ENCODE data around the gene RBM26.

RBM26 gene

DNA sequence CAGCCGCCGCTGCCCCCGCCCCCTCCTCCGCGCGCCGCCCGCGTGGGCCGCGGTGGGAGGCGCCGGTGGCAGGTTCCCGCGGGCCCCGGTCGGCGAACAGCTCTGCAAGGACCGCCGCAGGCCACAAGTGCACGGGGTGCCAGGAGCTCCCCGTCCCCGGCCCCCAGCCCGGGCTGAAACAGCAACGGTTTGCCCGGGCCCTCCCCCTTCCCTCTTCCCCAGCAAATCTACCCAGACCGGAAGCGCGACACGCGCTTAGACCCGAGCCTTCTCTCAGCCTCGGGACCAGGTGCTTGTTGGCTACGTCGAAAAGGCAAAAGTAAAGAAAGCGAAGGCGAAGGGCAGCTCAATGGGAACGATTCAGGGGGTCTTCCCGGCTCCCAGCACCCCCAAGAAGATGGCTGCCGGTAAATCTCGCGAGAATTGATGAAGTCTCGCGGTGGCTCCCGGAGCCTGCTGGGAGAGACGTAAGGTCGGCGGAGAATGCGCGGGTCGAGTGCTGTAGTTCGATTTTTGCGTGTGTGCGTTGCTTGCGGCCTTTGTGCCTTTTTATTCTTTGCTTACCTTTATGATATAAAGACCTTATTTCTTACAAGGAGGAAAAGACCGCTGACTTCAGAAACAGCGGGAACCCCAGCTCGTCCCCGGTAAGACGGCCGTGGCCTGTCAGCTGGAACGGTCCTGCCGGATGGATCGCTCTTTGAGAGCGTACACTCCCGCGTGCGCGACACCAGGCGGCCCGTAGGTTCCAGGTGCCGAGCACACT, at the start of gene RBM26:
Gene RBM26, minus strand, starts transcription at position 425 of the 766 bp plus-strand sequence. CDS start 481 bp downstream, outside the sequence.
- peak; percentile 88 to 96 (median 92) for DNase-seq (ENCODE audit: low read depth in 2 of 3, low spot score in 1 of 3)

DNA sequence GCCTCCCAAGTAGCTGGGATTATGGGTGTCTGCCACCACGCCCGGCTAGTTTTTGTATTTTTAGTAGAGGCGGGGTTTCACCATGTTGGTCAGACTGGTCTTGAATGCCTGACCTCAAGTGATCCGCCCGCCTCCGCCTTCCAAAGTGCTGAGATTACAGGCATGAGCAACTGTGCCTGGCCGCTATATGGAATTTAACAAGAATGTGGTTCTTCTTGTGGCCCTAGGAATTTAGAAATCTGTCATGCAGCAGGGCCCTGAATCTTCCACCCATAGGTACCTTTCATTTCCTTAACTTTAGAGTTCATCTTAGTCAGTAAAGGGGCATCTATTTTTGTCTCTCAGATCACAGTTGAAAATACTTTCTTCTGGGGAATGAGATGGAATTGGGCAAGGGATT, 49.3 kb upstream of the RBM26 start:
- DNase-seq (ENCODE audit: low read depth in 2 of 3, low spot score in 1 of 3), result no peak

DNA sequence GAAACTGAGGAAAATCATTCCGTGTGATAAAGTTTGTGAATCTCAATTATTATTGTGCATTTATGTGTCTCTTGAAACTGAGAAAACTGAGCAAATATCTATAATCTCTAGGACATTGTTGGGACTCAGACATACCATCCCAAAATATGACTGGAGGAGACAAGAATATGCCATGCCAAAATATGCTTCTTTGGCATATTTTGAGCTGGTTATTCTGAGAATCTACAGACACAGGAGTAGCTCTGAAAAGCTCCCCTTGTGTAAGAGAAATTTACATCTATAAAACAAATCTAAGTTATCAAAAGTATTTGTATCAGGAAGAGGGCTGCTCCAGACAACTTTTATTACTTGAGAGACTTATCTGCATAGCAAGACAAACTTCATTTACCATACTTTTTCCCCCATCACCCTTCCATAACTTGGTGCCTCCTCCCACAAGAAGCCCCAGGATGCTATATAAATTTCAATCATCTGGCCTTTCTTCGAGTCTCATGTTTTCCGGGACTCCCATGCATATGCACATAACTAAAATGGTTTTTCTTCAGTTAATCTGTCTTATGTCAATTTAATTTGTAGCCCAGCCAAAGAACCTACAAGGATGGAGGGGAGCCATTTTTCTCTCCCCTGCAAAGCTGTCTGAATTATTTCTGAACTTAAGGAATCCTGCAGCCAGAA, 46.3 kb upstream of the RBM26 start:
- DNase-seq (ENCODE audit: low read depth in 2 of 3, low spot score in 1 of 3), result no peak

- DNase-seq (ENCODE audit: low read depth in 2 of 3, low spot score in 1 of 3), result peak; percentile 91 to 92 (median 91)
Measured at GRCh38 chr13:79451500-79451962, 45.5 kb upstream of the RBM26 start.

DNA sequence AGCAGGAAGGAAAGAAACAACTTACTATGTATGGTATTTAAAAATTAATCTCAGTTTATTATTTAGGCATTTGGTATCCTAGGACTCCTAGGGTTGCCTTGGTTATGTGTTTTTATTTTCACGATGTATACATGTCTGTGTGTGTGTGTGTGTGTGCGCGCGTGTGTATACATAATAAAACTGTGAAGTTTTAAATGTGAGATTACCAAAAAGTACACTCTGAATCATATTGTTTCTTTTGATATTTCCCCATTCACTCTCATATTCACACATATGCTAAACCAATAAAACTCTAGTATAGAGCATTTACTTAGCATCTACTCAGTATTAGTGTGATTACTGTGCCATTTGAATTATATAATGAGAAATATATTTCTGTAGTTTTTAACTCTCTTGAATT, 44.1 kb upstream of the RBM26 start:
- no peak for DNase-seq (ENCODE audit: low read depth in 2 of 3, low spot score in 1 of 3)

DNA sequence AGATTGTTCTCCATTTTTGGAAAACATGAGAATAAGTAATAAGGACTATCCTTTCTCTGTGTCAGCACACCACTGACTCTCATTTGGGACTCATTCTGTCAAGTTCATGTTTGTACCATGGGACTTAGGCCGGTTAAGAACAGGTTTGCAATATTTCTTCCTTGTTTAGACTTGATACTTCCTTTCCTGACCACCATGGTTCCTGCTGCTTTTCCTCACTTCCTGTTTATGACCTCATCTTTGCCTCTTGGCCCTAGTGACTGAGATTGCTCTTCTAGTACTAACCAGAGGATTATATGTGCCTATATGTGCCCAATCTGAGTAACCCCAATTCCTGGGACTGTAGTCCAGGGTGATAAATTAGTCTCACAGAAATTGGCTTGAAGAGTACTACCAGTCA, 42.4 kb upstream of the RBM26 start:
- no peak for DNase-seq (ENCODE audit: low read depth in 2 of 3, low spot score in 1 of 3)

DNA sequence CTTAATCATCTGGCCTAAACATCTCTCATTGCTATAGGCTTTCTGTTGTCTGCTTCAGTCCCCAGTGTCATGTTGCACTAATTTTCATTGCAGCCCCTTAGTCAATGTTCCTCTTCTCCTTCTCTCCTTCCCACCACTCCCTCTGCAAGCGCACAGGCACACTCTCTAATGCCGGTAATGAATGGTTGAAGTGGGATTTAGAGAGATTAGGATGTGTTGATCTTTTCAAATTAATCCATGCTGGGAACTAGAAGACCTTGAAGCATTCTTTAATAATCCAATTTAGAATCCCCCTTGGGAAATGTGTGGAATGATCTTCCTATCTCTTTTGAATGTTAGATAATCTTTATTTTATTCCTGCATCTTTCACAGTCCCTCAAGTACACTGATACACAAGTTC, 41.7 kb upstream of the RBM26 start:
- no peak for DNase-seq (ENCODE audit: low read depth in 2 of 3, low spot score in 1 of 3)

DNA sequence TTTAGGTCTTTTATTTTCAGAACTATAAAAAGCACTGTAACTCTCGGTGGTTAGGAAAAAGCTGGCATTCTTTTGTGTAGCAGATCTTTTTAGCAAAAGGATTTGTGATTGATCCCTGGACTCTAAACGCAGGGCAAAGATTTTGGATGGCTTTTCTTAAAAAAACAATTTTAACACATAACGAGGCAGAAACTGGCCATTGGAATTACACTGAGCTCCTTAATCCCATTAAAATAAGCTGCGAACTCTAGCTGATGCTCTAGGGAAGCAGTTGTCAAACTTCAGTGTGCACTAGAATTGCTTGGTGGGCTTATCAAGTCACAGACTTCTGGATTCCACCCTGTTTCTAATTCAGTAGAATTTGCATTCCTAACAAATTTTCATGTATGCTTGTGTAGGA, 41.1 kb upstream of the RBM26 start:
- DNase-seq (ENCODE audit: low read depth in 2 of 3, low spot score in 1 of 3), result no peak

DNA sequence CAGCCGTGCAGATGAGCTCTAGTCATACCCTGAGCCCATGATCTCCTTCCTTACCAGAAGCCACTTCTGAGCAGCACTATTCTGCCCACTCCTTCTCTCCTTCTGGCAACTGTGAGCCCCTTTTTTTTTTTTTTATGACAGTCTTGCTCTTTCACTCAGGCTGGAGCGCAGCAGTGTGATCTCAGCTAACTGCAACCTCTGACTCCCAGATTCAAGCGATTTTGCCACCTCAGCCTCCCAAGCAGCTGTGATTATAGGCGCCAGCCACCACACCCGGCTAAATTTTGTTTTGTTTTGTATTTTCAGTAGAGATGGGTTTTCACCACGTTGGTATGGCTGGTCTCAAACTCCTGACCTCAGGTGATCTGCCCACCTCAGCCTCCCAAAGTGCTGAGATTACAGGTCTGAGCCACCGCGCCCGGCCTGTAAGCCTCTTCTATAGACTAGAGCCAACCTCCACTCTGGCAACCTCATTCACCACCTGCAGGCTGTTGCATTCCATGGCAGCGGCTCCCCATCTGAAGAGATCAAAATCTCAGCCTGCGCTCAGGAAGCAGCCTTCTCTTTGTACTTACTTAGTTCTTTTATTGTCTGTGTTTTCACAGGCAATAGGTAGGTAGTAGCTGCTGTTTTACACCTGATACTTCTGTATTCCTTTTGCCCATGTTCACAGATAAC, 40.1 kb upstream of the RBM26 start:
- no peak for DNase-seq (ENCODE audit: low read depth in 2 of 3, low spot score in 1 of 3)

- no peak for DNase-seq (ENCODE audit: low read depth in 2 of 3, low spot score in 1 of 3)
Measured at GRCh38 chr13:79442706-79443105, 36.7 kb upstream of the RBM26 start.

DNA sequence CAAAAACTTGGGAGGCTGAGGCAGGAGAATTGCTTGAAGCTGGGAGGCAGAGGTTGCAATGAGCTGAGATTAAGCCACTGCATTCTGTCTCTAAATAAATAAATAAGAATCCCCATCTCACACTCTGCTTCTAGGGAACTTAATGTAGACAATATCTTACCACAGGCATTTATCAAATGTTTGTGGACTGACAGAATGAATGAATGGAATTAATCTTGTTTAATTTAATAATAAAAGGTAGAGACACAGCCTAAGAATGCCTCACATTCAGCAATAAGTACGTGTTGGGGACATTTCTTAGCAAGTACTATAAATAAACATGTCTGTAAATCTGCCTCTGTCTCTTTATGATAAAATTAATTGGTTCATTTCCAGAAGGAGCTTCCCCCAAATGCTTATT, 36.2 kb upstream of the RBM26 start:
- DNase-seq (ENCODE audit: low read depth in 2 of 3, low spot score in 1 of 3), result no peak

DNA sequence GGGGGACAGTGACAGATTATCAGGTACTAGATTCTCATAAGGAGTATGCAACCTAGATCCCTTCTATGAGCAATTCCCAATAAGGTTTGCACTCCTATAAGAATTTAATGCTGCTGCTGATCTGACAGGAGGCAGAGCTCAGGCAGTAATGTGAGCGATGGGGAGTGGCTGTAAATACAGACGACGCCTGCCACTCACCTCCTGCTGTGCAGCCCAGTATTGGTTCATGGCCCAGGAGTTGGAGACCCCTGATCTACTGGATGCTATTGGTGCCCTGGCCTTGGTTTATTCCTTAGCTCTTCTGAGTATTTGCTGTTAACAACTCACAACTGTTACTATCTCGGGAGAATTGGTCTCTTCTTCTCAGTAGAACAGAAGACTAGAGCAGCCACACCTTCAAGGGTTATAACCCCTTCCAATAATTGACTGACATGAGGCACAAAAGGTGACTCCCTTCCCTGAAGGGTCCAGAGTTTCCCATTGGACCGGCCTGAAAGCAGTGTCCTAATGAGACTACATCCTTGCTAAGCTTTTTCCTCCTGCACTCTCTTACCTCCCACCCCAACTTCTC, 35.0 kb upstream of the RBM26 start:
- DNase-seq (ENCODE audit: low read depth in 2 of 3, low spot score in 1 of 3), result no peak

- DNase-seq (ENCODE audit: low read depth in 2 of 3, low spot score in 1 of 3), result no peak
Measured at GRCh38 chr13:79439275-79439674, 33.2 kb upstream of the RBM26 start.

DNA sequence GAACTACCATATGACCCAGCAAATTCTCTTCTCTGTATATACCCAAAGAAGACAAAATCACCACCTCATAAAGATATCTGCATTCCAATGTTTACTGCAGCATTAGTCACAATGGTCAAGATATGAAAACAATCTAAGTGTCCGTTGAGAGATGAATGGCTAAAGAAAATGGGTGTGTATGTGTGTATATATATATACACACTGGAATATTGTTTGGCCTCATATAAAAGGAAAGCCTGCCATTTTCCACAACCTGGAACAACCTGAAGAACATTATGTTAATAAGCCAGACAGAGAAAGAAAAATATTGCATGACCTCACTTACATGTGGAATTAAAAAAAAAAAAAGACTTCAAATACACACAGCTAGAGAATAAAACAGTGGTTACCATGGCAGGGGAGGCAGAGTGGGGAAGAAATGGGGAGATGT, 29.5 kb upstream of the RBM26 start:
- DNase-seq (ENCODE audit: low read depth in 2 of 3, low spot score in 1 of 3), result no peak

GRCh38 chr13:79434556-79434955, 28.5 kb upstream of the RBM26 start:
- no peak for DNase-seq (ENCODE audit: low read depth in 2 of 3, low spot score in 1 of 3)

DNA sequence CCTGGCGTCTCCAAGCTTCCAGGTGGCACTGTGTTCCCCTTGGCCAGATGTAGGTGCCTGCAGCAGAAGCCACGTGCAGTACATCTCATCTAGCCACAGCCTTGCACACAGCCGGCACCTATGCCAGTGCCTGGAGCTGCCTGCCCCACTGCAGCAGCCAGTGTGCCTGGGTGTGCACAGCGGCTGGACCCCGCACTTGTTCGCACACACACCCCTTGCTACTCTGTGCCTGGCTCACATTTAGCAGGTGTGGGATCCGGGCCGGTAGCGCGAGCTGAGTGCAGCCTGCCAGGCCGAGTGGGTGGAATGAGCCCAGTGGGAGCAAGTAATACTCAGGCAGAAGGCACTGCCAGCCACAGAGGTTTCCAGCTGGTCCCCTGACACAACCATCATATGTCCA, 26.9 kb upstream of the RBM26 start:
- DNase-seq (ENCODE audit: low read depth in 2 of 3, low spot score in 1 of 3), result no peak

- DNase-seq (ENCODE audit: low read depth in 2 of 3, low spot score in 1 of 3), result no peak
Measured at GRCh38 chr13:79432086-79432485, 26.0 kb upstream of the RBM26 start.

DNA sequence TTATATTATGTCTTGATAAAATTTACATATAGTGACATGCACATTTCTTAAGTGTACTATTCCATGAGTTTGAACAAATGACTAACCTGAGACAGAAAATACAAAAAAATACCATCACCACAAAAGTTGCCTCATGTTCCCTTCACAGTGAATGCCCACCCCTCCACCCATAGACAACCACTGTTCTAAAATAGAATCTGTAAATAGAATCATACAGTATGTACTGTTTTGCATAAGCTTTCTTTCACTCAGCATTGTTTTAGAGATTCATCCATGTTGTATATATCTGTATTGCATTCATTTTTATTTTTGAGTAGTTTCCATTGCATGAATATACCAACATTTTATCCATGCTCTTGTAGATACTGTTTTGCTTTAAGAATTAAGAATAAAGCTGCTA, 23.3 kb upstream of the RBM26 start:
- DNase-seq (ENCODE audit: low read depth in 2 of 3, low spot score in 1 of 3), result no peak

- no peak for DNase-seq (ENCODE audit: low read depth in 2 of 3, low spot score in 1 of 3)
Measured at GRCh38 chr13:79427883-79428282, 21.8 kb upstream of the RBM26 start.

DNA sequence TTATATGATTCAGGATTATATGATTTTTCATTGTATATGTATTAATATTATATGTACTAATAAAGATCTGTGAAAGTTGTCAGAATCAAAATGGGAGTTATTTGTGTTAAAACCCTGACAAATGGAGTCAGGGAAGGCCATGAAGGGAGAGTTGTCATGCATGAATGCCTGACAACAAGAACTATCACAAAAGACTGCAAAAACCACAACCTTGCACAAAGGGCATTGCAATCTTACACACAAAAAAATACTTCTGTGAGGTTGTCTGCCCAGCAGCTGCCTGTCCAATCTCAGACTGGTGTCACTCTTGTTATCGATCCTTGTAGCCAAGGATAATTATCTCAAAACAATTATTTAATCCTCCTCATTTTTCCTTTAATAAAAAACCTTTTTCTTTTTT, 21.2 kb upstream of the RBM26 start:
- DNase-seq (ENCODE audit: low read depth in 2 of 3, low spot score in 1 of 3), result no peak

DNA sequence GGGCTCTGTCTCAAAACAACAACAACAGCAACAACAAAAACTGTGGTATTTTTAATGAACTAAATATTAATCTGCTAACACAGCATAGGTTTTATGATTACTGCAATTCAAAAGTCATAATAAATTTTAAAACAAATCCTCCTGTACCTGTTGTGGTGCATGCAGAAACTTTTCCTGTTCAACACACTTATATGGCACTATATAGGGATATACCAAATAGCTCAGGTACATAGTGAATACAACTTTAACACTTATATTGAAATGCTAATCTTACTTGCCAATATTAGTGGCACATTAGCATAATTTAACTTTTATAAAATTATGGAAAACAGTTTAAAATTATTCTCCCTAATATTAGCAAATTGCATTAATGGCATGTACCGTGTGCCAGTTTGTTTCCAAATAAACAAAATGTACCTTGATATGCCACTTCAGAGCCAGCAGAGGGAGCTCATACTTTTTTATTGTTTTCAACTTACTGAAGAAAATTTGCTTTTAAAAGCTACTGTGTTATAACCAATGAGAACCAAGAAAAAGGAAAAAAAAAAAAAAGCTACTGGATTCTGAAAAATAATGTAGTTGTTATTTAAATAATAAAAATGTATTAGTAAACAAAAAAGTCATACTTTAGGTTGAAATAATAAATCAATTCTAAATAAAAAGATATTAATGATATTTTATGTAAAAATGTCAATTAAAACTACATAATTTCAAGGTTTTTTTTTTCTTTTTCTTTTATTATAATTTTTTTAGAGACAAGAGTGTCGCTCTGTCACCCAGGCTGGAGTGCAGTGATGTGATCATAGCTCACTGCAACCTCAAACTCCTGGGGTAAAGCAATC, 18.0 kb upstream of the RBM26 start:
- no peak for DNase-seq (ENCODE audit: low read depth in 2 of 3, low spot score in 1 of 3)

Data from stimulated activated CD4-positive, alpha-beta T cell treated with anti-CD3 and anti-CD28 coated beads, Interleukin-12 subunit alpha, Interleukin-12 subunit beta, amount 100 ng/mL, for 48 hours (primary cell).